Fibroblast of lung (primary cell): Measurements from ENCODE around the gene NCOA1. TPM values are rescaled to one million over a fixed set of nuclear protein-coding genes. Genes with fewer than 3 reads are reported as not detected.

Experiments
- DNase-seq, 2 donors: peaks; one replicate each; pipeline versions ENCODE4 v3.0.0 to v3.0.0-alpha.2; 2010; ENCODE audit warnings: low read depth in 2 of 2
- H2AFZ ChIP-seq: 2 replicates; pipeline ENCODE4 v1.5.1; 2012; ENCODE audit warnings: low read length, control low read depth, inconsistent platforms
- H3K27ac ChIP-seq: 2 replicates; pipeline ENCODE4 v1.5.1; 2011; ENCODE audit warnings: low read length, control low read depth; ENCODE audit not compliant: insufficient read depth
- H3K27me3 ChIP-seq: 2 replicates; pipeline ENCODE4 v1.5.1; 2011; ENCODE audit warnings: mild to moderate bottlenecking, low read length; ENCODE audit not compliant: control insufficient read depth, insufficient read depth
- H3K36me3 ChIP-seq: 2 replicates; pipeline ENCODE4 v1.5.1; 2011; ENCODE audit warnings: low read length; ENCODE audit not compliant: control insufficient read depth, insufficient read depth
- H3K4me1 ChIP-seq: 2 replicates; pipeline ENCODE4 v1.5.1; 2011; ENCODE audit warnings: low read length; ENCODE audit not compliant: control insufficient read depth, insufficient read depth; ENCODE audit errors: extremely low read depth
- H3K4me2 ChIP-seq: 2 replicates; pipeline ENCODE4 v1.5.1; 2011; ENCODE audit warnings: low read length, control low read depth; ENCODE audit not compliant: insufficient read depth; ENCODE audit errors: extremely low read depth
- H3K4me3 ChIP-seq, 4 experiments: fragments of 200-600 bp in 1 of 4; sonication (generic) in 1 of 4; replicated peaks in 1 of 4; 2 replicates each; pipeline ENCODE4 v1.5.1; 2011 to 2016; ENCODE audit warnings: low read length in 4 of 4, low read depth in 3 of 4, mild to moderate bottlenecking in 3 of 4, control low read depth in 2 of 4, inconsistent platforms in 1 of 4, mixed read lengths in 1 of 4; ENCODE audit not compliant: insufficient read depth in 1 of 4; ENCODE audit errors: control extremely low read depth in 1 of 4
- H3K79me2 ChIP-seq: 2 replicates; pipeline ENCODE4 v1.5.1; 2012; ENCODE audit warnings: mild to moderate bottlenecking, low read length, inconsistent platforms; ENCODE audit not compliant: control insufficient read depth, insufficient read depth
- H3K9ac ChIP-seq: 2 replicates; pipeline ENCODE4 v1.5.1; 2011; ENCODE audit warnings: mild to moderate bottlenecking, low read length, control low read depth; ENCODE audit not compliant: insufficient read depth
- H3K9me3 ChIP-seq: 2 replicates; pipeline ENCODE4 v1.5.1; 2012; ENCODE audit warnings: low read depth, low read length; ENCODE audit not compliant: control insufficient read depth, insufficient read depth
- H4K20me1 ChIP-seq: 2 replicates; pipeline ENCODE4 v1.5.1; 2011; ENCODE audit warnings: low read length; ENCODE audit not compliant: control insufficient read depth, insufficient read depth; ENCODE audit errors: extremely low read depth
- EZH2 ChIP-seq: IDR thresholded peaks from 2 replicates; pipeline ENCODE4 v1.5.1; 2012; ENCODE audit warnings: low read length, control low read depth, mild to moderate bottlenecking; ENCODE audit errors: missing control alignments
- polyA plus RNA-seq, 2 donors: library from polyadenylated mRNA; depleted of rRNA in 1 of 2; stranded (reverse) in 1 of 2; unstranded in 1 of 2; fragments of >200 nt; gene quantifications; 2 replicates each; pipeline ENCODE4 v1.2.1, GENCODE V29; 2011 to 2012; ENCODE audit warnings: missing spikeins in 1 of 2
- total RNA-seq: library from RNA; depleted of rRNA; stranded (reverse); fragments of >200 nt; gene quantifications from 2 replicates; pipeline ENCODE4 v1.2.1, GENCODE V29; 2014
- TF ChIP-seq, protein P1 (sequence below), 2 donors: IDR thresholded peaks in 1 of 2; conservative IDR thresholded peaks in 1 of 2; 1 replicate in 1 of 2; 2 replicates in 1 of 2; pipeline ENCODE4 v1.5.1; 2011 to 2012; ENCODE audit warnings: low read length in 2 of 2, control low read depth in 1 of 2, inconsistent platforms in 1 of 2, low read depth in 1 of 2, mild to moderate bottlenecking in 1 of 2

The NCOA1 gene
- total and polyA plus RNA-seq, 2 donors (not counting 1 experiment from before 2014, with no cell fraction given) = 15.5 to 19.8 TPM

DNA sequence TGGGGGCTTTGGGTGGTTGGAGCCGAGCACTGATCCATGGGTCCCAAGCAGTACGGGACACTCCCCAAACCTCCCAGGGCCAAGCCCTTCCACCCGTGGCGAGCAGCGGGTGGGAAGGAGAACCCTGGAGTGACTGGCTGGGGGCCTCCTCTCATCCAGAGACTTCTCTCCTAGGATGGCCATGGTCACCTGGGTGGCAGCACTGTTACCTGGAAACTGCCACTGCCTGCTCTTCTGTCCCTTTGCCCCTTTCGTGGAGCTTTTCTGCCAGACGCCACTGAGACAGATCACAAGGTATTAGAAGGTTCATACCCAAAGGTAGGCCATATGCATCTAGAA lies 329.1 kb downstream of the NCOA1 start:
- H3K27me3 ChIP-seq = no peaks in the 10 kb centered on the region
- no peak overlapping the region for H3K4me3 ChIP-seq
- TF ChIP-seq, protein P1, sequence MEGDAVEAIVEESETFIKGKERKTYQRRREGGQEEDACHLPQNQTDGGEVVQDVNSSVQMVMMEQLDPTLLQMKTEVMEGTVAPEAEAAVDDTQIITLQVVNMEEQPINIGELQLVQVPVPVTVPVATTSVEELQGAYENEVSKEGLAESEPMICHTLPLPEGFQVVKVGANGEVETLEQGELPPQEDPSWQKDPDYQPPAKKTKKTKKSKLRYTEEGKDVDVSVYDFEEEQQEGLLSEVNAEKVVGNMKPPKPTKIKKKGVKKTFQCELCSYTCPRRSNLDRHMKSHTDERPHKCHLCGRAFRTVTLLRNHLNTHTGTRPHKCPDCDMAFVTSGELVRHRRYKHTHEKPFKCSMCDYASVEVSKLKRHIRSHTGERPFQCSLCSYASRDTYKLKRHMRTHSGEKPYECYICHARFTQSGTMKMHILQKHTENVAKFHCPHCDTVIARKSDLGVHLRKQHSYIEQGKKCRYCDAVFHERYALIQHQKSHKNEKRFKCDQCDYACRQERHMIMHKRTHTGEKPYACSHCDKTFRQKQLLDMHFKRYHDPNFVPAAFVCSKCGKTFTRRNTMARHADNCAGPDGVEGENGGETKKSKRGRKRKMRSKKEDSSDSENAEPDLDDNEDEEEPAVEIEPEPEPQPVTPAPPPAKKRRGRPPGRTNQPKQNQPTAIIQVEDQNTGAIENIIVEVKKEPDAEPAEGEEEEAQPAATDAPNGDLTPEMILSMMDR (conservative IDR thresholded peaks at IDR 0.05 in 1 of 2, IDR thresholded peaks at IDR 0.05 in 1 of 2; ENCODE audit: low read depth in 1 of 2, low read length in 2 of 2) = no peak
- TF ChIP-seq EZH2 = no peak
- H3K4me2 ChIP-seq = no peak overlapping the region
- peaks cover 2% of the 10 kb centered on the region for H3K4me1 ChIP-seq
- DNase-seq = no peak
- no peak overlapping the region for H2AFZ ChIP-seq
- H3K79me2 ChIP-seq = peaks cover 5% of the 10 kb centered on the region
- H3K9me3 ChIP-seq = no peaks in the 10 kb centered on the region
- H3K9ac ChIP-seq = no peak overlapping the region
- H3K36me3 ChIP-seq = peaks cover 26% of the 10 kb centered on the region
- H3K27ac ChIP-seq = no peak overlapping the region
- H4K20me1 ChIP-seq = no peaks in the 10 kb centered on the region

Other genes starting within 250 kb of the NCOA1 start
- gene ITSN2, start 130.7 kb upstream of the NCOA1 start, total RNA-seq = 33.9 and 43.4 TPM in 2 replicates
- gene ITSN2, start 130.7 kb upstream of the NCOA1 start, polyA plus RNA-seq = 21.8 and 23.1 TPM in 2 replicates